Measurements from ENCODE around the gene CRB3. TPM values are rescaled to one million over a fixed set of nuclear protein-coding genes. Genes with fewer than 3 reads are reported as not detected.

CRB3 gene
- total and polyA plus RNA-seq, 2 experiments from 2014 or later: 11.8 to 44.4 TPM

GRCh38 chr19:6452899-6453298 lies 11.2 kb upstream of the CRB3 start:
- Mint-ChIP-seq H3K4me1 (peaks cover 2% of the 10 kb centered on the region; the same call in 1 of the 3 replicates), H3K9me3 (peaks cover 10% of the 10 kb centered on the region; the same call in 2 of the 3 replicates), H3K27ac (no peak overlapping the region), H3K4me3 (no peak overlapping the region), H3K27me3 (ENCODE audit: insufficient read depth, low read depth, poor library complexity) (peaks cover 4% of the 10 kb centered on the region), H3K36me3 (ENCODE audit: low read depth) (peaks cover 51% of the 10 kb centered on the region)
- H3K36me3 ChIP-seq (ENCODE audit: insufficient read depth): peaks cover 11% of the 10 kb centered on the region; the same call in 1 of the 2 replicates
- H3K9me2 ChIP-seq (ENCODE audit: insufficient read depth): no peaks in the 10 kb centered on the region
- H2AFZ ChIP-seq: no peak overlapping the region
- no peaks in the 10 kb centered on the region for H3K79me2 ChIP-seq (replicated peaks; ENCODE audit: insufficient read depth)
- no peaks in the 10 kb centered on the region; the same call in 1 of the 2 replicates for H4K20me1 ChIP-seq (replicated peaks; ENCODE audit: insufficient read depth)
- DNase-seq (ENCODE audit: low spot score) (no peak), ATAC-seq (no peak)
- H3K27me3 ChIP-seq (ENCODE audit: insufficient read depth): no peaks in the 10 kb centered on the region
- H3F3A ChIP-seq (replicated peaks; ENCODE audit: low read depth): no peaks in the 10 kb centered on the region
- no peak overlapping the region for H3K4me3 ChIP-seq
- TF ChIP-seq CREB1 (CRISPR knock-in tag; IDR thresholded peaks at IDR 0.05; ENCODE audit: low read depth) (no peak), STAT1 (IDR thresholded peaks at IDR 0.05; ENCODE audit: unreplicated experiment) (no peak), JUNB (IDR thresholded peaks at IDR 0.05; ENCODE audit: unreplicated experiment) (no peak), EZH2phosphoT487 (IDR thresholded peaks at IDR 0.05; ENCODE audit: unreplicated experiment) (no peak), ZNF114 (CRISPR knock-in tag; IDR thresholded peaks at IDR 0.05) (no peak), POLR2AphosphoS5 (IDR thresholded peaks at IDR 0.05; ENCODE audit: low read depth) (no peak), CTCF (conservative IDR thresholded peaks at IDR 0.05; ENCODE audit: low read depth in 2 of 2) (no peak), NANOG (IDR thresholded peaks at IDR 0.05; ENCODE audit: borderline replicate concordance) (no peak), REST (IDR thresholded peaks at IDR 0.05; ENCODE audit: unreplicated experiment) (no peak), EZH2 (IDR thresholded peaks at IDR 0.05; ENCODE audit: low read depth, unreplicated experiment) (no peak), ZNF331 (CRISPR knock-in tag; IDR thresholded peaks at IDR 0.05; ENCODE audit: low read depth) (no peak)
- TF ChIP-seq, protein P1, sequence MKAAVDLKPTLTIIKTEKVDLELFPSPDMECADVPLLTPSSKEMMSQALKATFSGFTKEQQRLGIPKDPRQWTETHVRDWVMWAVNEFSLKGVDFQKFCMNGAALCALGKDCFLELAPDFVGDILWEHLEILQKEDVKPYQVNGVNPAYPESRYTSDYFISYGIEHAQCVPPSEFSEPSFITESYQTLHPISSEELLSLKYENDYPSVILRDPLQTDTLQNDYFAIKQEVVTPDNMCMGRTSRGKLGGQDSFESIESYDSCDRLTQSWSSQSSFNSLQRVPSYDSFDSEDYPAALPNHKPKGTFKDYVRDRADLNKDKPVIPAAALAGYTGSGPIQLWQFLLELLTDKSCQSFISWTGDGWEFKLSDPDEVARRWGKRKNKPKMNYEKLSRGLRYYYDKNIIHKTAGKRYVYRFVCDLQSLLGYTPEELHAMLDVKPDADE (IDR thresholded peaks at IDR 0.05): no peak
- TF ChIP-seq, protein P2, sequence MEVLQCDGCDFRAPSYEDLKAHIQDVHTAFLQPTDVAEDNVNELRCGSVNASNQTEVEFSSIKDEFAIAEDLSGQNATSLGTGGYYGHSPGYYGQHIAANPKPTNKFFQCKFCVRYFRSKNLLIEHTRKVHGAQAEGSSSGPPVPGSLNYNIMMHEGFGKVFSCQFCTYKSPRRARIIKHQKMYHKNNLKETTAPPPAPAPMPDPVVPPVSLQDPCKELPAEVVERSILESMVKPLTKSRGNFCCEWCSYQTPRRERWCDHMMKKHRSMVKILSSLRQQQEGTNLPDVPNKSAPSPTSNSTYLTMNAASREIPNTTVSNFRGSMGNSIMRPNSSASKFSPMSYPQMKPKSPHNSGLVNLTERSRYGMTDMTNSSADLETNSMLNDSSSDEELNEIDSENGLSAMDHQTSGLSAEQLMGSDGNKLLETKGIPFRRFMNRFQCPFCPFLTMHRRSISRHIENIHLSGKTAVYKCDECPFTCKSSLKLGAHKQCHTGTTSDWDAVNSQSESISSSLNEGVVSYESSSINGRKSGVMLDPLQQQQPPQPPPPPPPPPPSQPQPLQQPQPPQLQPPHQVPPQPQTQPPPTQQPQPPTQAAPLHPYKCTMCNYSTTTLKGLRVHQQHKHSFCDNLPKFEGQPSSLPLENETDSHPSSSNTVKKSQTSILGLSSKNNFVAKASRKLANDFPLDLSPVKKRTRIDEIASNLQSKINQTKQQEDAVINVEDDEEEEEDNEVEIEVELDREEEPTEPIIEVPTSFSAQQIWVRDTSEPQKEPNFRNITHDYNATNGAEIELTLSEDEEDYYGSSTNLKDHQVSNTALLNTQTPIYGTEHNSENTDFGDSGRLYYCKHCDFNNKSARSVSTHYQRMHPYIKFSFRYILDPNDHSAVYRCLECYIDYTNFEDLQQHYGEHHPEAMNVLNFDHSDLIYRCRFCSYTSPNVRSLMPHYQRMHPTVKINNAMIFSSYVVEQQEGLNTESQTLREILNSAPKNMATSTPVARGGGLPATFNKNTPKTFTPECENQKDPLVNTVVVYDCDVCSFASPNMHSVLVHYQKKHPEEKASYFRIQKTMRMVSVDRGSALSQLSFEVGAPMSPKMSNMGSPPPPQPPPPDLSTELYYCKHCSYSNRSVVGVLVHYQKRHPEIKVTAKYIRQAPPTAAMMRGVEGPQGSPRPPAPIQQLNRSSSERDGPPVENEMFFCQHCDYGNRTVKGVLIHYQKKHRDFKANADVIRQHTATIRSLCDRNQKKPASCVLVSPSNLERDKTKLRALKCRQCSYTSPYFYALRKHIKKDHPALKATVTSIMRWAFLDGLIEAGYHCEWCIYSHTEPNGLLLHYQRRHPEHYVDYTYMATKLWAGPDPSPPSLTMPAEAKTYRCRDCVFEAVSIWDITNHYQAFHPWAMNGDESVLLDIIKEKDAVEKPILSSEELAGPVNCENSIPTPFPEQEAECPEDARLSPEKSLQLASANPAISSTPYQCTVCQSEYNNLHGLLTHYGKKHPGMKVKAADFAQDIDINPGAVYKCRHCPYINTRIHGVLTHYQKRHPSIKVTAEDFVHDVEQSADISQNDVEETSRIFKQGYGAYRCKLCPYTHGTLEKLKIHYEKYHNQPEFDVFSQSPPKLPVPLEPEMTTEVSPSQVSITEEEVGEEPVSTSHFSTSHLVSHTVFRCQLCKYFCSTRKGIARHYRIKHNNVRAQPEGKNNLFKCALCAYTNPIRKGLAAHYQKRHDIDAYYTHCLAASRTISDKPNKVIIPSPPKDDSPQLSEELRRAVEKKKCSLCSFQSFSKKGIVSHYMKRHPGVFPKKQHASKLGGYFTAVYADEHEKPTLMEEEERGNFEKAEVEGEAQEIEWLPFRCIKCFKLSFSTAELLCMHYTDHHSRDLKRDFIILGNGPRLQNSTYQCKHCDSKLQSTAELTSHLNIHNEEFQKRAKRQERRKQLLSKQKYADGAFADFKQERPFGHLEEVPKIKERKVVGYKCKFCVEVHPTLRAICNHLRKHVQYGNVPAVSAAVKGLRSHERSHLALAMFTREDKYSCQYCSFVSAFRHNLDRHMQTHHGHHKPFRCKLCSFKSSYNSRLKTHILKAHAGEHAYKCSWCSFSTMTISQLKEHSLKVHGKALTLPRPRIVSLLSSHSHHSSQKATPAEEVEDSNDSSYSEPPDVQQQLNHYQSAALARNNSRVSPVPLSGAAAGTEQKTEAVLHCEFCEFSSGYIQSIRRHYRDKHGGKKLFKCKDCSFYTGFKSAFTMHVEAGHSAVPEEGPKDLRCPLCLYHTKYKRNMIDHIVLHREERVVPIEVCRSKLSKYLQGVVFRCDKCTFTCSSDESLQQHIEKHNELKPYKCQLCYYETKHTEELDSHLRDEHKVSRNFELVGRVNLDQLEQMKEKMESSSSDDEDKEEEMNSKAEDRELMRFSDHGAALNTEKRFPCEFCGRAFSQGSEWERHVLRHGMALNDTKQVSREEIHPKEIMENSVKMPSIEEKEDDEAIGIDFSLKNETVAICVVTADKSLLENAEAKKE (CRISPR knock-in tag; IDR thresholded peaks at IDR 0.05): no peak
- H3K4me1 ChIP-seq (ENCODE audit: insufficient read depth): no peaks in the 10 kb centered on the region
- no peak overlapping the region for H3K27ac ChIP-seq (ENCODE audit: low read depth)
- no peak overlapping the region for H3K4me2 ChIP-seq

All from GM23338 (cell line).